Fibroblast of lung (primary cell): ENCODE results near the gene NMNAT2.

ENCODE experiments used
- CTCF ChIP-seq, 2 donors: IDR thresholded peaks in 1 of 2; conservative IDR thresholded peaks in 1 of 2; 1 replicate in 1 of 2; 2 replicates in 1 of 2; pipeline ENCODE4 v1.5.1; 2011 to 2012; ENCODE audit warnings: low read length in 2 of 2, control low read depth in 1 of 2, inconsistent platforms in 1 of 2, low read depth in 1 of 2, mild to moderate bottlenecking in 1 of 2
- EZH2 ChIP-seq: IDR thresholded peaks from 2 replicates; pipeline ENCODE4 v1.5.1; 2012; ENCODE audit warnings: low read length, control low read depth, mild to moderate bottlenecking; ENCODE audit errors: missing control alignments

- no peak for TF ChIP-seq CTCF (conservative IDR thresholded peaks at IDR 0.05 in 1 of 2, IDR thresholded peaks at IDR 0.05 in 1 of 2; ENCODE audit: low read depth in 1 of 2, low read length in 2 of 2)
- no peak for TF ChIP-seq EZH2
These were observed 171.7 kb downstream of the NMNAT2 start for GRCh38 chr1:183246436-183246835.
